NCI-H524 (cell line): ENCODE results near the gene METRN.

Experiments used
- DNase-seq, 2 experiments: peaks; one replicate each; lab custom pipeline; 2025; lab: John Stamatoyannopoulos, UW

The METRN gene

DNA sequence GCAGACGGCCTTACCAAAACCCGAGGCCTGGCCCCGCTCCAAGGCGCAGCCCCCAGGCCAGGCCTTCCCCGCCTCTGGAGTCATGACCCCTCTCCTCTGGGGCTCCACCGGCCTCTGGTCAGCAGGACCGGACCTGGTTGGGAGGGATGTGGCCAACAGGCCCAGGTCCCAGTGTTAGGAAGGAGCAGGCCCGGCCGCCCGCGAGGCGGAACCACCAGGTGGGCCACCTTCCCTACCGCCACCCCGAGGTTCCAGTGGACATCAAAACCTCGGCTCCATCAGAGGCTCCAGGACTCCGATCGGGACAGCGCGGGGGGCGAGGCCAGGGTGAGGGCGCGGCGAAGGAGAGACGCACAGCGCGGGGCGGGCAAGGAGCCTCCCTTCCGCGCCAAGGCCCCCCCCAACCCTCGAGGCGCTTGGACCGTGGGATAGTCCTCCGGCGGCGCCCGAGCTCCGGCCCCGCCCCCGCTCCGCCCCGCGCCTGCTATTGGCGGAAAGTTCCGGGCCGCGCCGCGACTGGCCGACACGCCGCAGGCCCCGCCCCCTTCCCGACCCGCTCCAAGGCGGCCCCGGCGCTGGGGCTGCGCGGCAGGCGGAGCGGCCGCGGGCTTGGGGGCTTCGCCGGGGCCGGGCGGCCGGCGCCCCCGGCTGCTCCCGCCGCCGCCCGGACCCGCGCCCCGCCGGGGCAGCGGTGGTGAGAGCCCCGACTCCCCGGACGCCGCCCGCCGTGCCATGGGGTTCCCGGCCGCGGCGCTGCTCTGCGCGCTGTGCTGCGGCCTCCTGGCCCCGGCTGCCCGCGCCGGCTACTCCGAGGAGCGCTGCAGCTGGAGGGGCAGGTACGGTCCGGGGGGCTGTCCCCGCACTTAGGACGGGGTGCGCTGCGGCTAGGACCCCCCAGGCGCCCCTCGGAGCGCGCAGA is at the start of gene METRN:
TSS of gene METRN (plus strand) at position 561 of the 919 bp plus-strand sequence. CDS start at position 733, 172 bp downstream.
- peak; percentile 75 to 80 for DNase-seq

DNA sequence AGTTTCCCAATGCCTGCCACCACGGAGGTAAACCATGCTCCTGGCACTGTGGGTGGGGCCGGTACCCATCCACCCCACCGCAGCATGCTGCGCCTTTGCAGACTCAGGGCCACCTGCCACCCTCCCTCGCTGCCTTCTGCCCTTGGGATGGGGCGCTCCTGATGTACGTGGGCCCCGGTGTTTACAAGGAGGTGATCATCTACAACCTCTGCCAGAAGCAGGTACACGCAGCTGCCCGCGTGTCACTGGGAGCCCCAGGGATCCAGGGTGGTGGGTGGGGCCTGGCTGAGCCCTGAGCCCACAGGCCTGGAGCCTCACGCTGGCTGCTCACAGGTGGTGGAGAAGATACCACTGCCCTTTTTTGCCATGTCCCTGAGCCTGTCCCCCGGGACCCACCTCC is 48.3 kb upstream of the METRN start:
- no peak for DNase-seq

DNA sequence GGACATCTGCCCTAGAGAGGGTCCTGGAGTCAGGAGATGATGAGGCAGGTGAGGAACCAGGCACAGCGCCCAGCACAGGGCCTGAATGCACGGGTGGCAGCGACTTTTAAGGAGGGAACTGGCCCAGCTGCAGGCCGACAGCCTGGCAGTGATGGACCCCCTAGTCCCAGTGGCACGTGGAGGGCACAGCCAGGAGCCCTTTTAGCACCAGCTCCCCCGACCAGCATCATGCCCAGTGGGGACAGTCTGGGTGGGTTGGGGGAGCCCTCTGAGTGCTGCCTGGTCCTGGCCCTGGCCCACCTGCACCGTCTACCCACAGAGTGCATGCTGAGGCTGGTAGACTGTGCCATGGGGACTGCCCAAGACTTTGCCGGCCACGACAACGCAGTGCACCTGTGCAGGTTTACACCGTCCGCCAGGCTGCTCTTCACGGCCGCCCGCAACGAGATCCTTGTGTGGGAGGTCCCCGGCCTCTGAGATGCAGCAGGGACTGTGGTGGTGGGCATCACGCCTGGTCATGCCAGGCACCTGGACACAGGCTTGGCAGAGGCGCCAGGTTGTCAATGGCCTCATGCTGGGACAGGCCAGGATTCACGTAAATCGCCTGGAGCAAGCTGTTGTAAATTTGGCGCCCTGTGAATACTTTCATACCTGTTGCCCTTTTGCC is 47.7 kb upstream of the METRN start:
- DNase-seq: no peak

DNA sequence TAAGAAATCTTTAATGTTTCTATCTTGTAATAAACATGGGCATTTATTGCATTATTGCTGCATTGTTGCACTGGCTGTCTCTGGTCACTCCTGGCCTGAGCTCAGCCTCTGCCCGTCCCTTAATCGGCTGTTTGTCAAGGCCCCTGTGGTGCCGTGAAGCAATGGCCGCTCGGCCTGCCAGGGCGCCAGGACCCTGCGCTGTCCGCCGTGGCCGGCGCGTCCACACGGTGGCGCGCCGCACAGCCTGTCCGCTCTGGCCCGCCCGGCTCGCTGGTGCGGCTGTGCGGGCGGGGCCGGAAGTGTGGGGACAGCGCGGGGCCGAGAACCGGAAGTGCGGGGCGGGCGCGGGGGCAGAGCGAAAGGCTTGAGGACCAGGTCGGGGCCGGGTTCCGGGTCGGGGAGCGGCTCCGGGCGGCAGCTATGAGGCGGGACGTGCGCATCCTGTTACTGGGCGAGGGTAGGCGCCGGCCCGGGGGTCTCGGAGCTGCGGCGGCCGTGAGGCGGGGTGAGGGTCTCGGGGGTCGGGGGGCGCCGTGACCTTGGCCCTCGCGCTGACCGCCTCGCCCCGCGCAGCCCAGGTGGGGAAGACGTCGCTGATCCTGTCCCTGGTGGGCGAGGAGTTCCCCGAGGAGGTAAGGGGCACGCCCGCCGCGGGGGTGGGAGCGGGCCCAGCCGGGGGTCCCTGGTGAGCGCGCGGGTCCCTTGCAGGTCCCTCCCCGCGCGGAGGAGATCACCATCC is 47.0 kb upstream of the METRN start, which contains the start of gene RHOT2:
TSS of gene RHOT2 (plus strand) at position 353 of the 739 bp plus-strand sequence. CDS start at position 421, 68 bp downstream.
- DNase-seq: peak; percentile 85 to 92

DNA sequence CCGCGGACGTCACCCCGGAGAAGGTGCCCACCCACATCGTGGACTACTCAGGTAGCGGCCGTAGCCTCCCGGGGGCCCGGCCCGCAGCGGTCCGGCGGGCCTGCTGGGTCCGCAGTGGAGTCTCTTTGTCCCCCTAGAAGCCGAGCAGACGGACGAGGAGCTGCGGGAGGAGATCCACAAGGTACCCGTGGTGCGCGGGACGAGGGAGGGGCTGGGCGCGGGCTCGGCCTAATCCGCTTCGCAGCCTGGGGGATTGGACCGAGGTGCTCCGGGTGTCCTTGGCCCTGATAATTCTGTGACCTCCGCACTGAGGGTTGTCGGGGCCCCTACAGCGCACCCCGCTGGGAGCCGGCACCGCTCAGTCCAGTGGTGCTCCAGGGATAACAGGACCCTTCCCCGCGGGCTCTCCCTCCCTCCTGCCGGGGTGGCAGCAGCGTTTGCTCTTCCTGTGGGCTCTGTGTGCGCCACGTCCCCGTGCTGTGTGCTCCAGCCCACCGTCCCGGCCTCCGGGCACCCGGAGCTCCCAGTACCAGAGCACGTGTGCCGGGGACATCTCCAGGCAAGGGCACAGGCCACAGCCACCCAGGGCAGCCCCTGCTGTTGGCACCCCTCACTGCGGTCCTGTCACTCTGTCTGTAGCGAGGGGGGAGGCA is 46.3 kb upstream of the METRN start:
- no peak for DNase-seq

DNA sequence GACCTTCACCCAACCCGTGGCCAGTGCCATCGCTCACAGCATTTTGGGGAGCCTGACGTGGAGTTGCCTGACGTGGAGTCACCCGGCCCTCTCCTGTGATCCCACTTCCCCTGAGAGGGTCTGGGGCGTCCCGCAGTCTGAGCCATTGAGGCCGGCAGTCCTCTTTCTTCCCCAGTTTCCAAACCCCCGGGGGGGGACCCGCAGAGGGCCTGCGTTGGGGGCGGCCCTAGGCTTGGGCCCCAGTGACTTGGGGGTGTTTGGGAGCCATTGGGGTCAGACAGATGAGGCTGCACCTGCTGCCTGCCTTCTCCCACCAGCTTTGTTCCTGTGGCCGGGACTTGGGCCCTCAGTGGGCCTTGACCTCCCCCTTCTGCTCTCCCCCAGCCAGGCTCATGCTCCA is 45.3 kb upstream of the METRN start:
- no peak for DNase-seq

DNA sequence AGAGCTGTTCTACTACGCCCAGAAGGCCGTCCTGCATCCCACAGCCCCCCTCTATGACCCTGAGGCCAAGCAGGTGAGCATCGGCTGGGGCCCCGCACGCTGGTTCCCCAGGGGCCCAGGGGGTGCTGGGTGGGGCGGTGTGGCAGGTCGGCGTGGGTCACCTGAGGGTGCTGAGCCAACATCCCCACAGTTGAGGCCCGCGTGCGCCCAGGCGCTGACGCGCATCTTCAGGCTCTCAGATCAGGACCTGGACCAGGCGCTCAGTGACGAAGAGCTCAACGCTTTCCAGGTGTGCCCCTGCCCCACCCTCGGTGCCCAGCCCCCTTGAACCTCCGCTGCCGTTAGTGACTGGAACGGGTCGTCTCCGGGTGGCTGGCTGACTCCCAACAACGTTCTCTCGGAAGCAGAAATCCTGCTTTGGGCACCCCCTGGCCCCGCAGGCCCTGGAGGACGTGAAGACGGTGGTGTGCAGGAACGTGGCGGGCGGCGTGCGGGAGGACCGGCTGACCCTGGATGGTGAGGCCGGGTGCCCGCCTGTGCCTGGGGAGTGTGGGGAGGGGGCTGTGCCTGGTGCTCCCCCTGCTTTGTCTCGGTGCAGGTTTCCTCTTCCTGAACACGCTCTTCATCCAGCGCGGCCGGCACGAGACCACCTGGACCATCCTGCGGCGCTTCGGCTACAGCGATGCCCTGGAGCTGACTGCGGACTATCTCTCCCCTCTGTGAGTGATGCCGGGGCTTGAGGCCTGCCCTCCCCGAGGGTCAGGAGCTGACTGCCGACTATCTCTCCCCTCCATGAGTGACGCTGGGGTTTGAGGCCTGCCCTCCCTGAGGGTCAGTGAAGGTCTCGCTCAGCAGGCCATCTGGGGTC is 44.2 kb upstream of the METRN start:
- no peak for DNase-seq

DNA sequence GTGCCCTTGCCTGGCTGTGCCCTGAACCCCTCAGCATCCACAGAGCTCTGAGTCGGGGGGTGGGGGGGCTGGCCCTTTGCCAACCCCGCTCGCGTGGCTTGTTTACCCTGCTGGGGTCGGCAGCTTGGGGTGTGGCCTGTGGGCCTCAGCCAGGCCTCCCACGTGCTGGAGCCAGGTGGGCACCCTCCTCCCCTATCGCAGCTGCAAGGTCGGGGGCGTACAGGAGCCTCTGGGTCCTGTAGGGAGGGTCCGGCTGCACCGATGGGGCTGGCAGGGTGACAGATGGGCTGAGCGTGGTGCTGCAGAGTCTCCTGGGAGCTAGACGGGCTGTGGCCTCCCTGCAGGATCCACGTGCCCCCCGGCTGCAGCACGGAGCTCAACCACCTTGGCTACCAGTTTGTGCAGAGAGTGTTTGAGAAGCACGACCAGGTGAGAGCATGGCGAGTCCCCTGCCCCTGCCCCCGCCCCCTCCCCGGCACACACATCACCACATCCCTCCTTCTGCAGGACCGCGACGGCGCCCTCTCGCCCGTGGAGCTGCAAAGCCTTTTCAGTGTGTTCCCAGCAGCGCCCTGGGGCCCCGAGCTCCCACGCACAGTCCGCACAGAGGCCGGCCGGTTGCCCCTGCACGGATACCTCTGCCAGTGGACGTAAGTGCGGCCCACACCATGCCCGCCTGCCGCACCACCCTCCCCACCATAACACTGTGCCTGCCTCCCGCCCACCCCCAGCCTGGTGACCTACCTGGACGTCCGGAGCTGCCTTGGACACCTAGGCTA is 43.4 kb upstream of the METRN start:
- peak in 1 of 2 experiments; percentile 34 for DNase-seq

DNA sequence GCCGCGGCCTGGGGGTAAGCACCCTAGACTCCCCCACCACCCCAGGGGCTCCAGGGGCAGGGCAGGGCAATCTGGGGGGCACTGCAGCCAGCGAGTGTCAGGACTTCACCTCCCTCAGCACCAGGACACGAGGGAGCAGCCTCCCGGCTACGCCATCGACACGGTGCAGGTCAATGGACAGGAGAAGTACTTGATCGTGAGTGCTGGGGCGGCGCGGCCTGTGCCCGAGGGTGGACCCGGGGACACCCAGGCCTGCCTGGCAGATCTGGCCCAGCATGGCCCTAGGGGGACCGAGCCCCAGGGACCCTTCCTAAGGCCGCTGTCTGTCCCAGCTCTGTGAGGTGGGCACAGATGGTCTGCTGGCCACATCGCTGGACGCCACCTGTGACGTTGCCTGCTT is 42.5 kb upstream of the METRN start:
- no peak for DNase-seq

DNA sequence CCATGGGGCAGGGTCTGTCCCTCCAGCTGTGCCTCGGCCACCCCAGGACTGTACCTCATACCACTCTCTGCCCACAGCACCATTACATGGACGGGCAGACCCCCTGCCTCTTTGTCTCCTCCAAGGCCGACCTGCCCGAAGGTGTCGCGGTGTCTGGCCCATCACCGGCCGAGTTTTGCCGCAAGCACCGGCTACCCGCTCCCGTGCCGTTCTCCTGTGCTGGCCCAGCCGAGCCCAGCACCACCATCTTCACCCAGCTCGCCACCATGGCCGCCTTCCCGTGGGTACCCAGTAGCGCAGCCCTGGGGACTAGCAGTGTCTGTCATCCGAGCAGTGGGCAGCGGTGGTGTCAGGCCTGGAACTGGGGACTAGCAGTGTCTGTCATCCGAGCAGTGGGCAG is 42.1 kb upstream of the METRN start:
- DNase-seq: no peak

DNA sequence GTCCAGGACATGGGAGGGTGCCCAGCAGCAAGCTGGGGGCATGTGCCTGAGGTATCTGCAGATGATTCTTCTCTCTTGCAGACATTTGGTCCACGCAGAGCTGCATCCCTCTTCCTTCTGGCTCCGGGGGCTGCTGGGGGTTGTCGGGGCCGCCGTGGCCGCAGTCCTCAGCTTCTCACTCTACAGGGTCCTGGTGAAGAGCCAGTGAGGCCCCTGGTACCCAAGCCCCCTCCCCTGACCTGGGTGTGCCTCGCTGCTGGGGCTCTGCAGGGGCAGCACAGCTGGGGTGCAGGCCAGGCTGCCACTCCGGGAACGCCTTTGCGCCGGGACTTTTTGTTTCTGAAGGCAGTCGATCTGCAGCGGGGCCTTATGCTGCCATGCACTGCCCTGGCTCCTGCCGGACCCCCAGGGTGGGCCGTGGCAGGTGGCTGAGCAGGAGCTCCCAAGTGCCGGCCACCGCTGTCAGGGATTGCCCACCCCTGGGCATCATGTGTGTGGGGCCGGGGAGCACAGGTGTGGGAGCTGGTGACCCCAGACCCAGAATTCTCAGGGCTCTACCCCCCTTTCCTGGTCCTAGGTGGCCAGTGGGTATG is 41.4 kb upstream of the METRN start:
- no peak for DNase-seq

DNA sequence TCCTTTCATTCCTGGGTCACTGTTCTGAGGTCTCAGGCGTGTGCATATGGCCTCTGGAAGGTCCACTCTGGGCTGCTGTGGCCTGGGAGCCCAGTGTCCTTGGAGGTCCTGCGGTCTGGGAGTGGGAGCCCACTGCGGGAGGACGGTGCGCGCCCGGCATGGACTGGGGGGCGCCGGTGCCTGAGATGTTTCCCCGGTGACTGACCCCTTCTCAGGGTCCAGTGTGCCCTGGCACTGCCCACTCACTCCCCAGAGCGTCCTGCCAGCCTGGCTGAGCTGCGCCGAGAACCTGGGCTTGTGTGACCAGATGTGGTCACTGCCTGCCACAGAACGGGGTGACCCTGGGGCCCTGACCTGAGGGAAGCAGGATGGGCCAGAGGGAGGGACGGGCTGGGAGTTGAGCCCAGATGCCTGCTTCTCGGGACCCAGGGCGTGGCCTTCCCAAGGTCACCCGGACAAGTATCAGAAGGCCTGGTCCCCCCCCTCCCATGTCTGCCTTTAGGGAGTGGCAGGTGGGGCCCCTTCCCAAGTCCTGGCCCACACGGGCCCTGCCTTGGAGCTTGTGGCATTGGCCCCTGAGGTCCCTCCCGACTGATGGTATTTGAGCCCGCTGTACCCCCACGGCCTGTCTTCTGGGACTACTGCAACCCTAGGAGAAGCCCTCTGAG is 40.6 kb upstream of the METRN start:
- no peak for DNase-seq

DNA sequence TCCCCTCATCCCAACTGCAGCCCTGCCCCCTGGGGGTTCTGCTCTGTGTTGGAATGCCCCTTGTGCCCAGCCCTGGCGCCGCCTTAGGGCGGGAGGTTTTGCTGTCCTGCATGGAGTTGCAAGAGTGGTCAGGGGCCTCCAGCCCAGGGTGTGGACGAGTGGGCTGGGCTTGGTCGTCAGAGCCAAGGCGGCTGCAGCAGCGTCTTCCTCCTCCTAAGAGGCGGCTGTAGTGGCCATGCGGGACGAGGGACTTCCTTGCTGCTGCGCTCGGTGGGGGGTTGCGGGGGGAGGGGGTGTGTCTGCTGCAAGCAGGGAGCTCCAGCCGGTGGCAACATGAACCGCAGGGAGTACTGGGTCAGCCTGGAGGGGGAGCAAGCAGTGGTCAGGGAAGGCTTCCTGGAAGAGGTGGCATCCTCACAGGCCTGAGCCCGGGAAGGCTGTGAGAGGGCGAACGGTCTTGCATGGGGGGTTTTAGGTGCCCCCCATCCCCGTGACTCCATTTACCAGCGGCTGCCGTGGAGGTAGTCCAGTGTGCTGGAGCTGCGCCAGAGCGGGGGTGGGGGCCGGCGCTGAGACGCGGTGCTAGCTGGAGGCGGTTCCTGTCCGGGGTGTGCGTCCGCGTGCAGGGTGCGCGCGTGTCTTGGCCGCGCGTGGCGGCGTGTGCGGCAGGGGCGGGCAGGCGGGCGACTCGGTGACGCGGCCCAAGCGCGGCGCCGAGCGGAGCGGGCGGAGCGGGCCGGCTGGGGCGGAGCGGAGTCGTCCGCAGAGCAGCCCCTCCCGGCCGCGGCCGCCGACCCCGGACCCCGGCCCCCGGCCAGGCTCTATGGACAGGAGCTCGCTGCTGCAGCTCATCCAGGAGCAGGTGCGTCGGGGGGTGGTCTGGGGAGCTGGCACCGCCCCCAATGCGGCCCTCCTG is 39.7 kb upstream of the METRN start, which contains the start of gene RHBDL1:
TSS of gene RHBDL1 (plus strand) at position 704 of the 916 bp plus-strand sequence. CDS start at position 824, 120 bp downstream.
- DNase-seq: peak in 1 of 2 experiments; percentile 50

DNA sequence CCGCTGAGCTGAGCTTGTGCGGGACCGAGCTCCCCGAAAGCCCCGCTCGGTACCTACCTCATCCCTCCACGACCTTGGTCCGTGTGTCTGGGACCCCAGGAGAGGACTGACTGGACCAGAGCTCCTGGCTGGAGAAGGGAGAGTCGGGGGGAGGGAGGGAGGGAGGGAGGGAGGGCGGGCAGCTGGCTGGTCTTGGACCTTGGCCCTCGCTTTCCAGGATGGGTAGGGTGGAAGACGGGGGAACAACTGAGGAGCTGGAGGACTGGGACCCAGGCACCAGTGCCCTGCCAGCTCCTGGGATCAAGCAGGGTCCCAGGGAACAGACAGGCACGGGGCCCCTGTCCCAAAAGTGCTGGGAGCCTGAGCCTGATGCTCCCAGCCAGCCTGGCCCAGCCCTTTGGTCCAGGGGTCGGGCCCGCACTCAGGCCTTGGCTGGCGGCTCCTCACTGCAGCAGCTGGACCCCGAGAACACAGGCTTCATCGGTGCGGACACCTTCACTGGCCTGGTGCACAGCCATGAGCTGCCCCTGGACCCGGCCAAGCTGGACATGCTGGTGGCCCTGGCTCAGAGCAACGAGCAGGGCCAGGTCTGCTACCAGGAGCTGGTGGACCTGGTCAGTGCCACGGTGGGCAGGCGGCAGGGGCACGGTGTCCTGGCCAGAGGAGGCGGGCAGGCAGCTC is 38.9 kb upstream of the METRN start:
- no peak for DNase-seq

DNA sequence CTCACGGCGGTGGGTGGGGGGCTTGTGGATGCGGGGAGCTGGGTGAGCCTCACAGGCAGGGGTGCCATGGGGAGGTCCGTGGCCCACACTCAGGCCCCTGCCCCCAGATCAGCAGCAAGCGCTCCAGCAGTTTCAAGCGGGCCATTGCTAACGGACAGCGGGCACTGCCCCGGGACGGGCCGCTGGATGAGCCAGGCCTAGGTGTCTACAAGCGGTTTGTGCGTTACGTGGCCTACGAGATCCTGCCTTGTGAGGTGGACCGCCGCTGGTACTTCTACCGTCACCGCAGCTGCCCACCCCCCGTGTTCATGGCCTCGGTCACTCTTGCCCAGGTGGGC is 38.4 kb upstream of the METRN start:
- DNase-seq: no peak

DNA sequence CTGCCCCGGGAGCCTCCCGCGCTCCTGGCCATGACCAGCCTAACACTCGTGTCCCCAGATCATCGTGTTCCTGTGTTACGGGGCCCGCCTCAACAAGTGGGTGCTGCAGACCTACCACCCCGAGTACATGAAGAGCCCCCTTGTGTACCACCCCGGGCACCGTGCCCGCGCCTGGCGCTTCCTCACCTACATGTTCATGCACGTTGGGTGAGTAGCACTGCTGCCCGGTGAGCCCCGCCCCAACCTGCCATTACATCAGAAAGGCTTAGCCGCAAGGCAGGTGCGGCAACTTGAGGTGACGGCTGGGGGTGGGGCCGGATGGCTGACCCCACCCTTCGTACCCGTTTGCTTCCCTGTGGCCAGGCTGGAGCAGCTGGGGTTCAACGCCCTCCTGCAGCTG is 38.0 kb upstream of the METRN start:
- DNase-seq: no peak
